DND-41 (cell line): ENCODE data around the gene CACNB1.

Experiments
- ATAC-seq: fragments of 200-7000 bp; cut with Tn5 transposase; 3 replicates; pipeline ENCODE4 v1.9.1; 2021; ENCODE audit warnings: low read depth; ENCODE audit not compliant: insufficient read depth
- DNase-seq: peaks from one replicate; pipeline ENCODE4 v3.0.0-alpha.2; 2020
- H2AFZ ChIP-seq: 2 replicates; pipeline ENCODE4 v1.6.0; 2012; ENCODE audit warnings: low read depth, low read length
- H3K27ac ChIP-seq: 2 replicates; pipeline ENCODE4 v1.5.1; 2012; ENCODE audit warnings: low read length, inconsistent platforms
- H3K27me3 ChIP-seq: fragments of 200-600 bp; sonication (generic); 2 replicates; pipeline ENCODE4 v1.6.0; 2012; ENCODE audit warnings: low read length, mild to moderate bottlenecking, inconsistent platforms; ENCODE audit not compliant: insufficient read depth, poor library complexity
- H3K36me3 ChIP-seq: 2 replicates; pipeline ENCODE4 v1.5.1; 2012; ENCODE audit warnings: low read length, inconsistent platforms; ENCODE audit not compliant: insufficient read depth
- H3K4me1 ChIP-seq: 2 replicates; pipeline ENCODE4 v1.5.1; 2012; ENCODE audit warnings: mild to moderate bottlenecking, low read length; ENCODE audit not compliant: insufficient read depth
- H3K4me2 ChIP-seq: 2 replicates; pipeline ENCODE4 v1.6.0; 2012; ENCODE audit warnings: mild to moderate bottlenecking, moderate library complexity, low read length, inconsistent platforms; ENCODE audit not compliant: insufficient read depth
- H3K4me3 ChIP-seq, 2 experiments: fragments of 200-600 bp in 1 of 2; shearing (Covaris generic) in 1 of 2; 2 replicates each; pipeline ENCODE4 v1.5.1; 2012 to 2016; ENCODE audit warnings: inconsistent platforms in 2 of 2, low read length in 2 of 2, mild to moderate bottlenecking in 2 of 2, low read depth in 1 of 2, moderate library complexity in 1 of 2
- H3K79me2 ChIP-seq: 2 replicates; pipeline ENCODE4 v1.6.0; 2012; ENCODE audit warnings: low read length, inconsistent platforms; ENCODE audit not compliant: insufficient read depth
- H3K9ac ChIP-seq: 2 replicates; pipeline ENCODE4 v1.6.0; 2012; ENCODE audit warnings: low read depth, mild to moderate bottlenecking, inconsistent platforms, low read length, moderate library complexity
- H3K9me3 ChIP-seq: 2 replicates; pipeline ENCODE4 v1.5.1; 2012; ENCODE audit warnings: low read length, moderate library complexity, mild to moderate bottlenecking, inconsistent platforms; ENCODE audit not compliant: insufficient read depth, severe bottlenecking
- H4K20me1 ChIP-seq: 2 replicates; pipeline ENCODE4 v1.6.0; 2012; ENCODE audit warnings: low read length; ENCODE audit not compliant: insufficient read depth
- EZH2 ChIP-seq: IDR thresholded peaks from 3 replicates; pipeline ENCODE4 v1.6.1; 2012; ENCODE audit warnings: borderline replicate concordance, low read depth, mild to moderate bottlenecking, moderate library complexity, low read length, inconsistent platforms; ENCODE audit not compliant: severe bottlenecking
- TF ChIP-seq, protein P1 (sequence below): IDR thresholded peaks from 2 replicates; pipeline ENCODE4 v1.5.1; 2012; ENCODE audit warnings: borderline replicate concordance, low read length, moderate library complexity, mild to moderate bottlenecking; ENCODE audit not compliant: poor library complexity, severe bottlenecking; ENCODE audit errors: extremely low read depth

CACNB1 gene

GRCh38 chr17:39219647-39220154, 22.2 kb upstream of the CACNB1 start:
- H3K79me2 ChIP-seq, result no peaks in the 10 kb centered on the region
- no peak overlapping the region for H3K4me3 ChIP-seq
- H3K36me3 ChIP-seq, result no peaks in the 10 kb centered on the region
- no peak overlapping the region for H3K27ac ChIP-seq
- no peak overlapping the region for H3K9ac ChIP-seq
- H2AFZ ChIP-seq, result no peak overlapping the region
- TF ChIP-seq, protein P1, sequence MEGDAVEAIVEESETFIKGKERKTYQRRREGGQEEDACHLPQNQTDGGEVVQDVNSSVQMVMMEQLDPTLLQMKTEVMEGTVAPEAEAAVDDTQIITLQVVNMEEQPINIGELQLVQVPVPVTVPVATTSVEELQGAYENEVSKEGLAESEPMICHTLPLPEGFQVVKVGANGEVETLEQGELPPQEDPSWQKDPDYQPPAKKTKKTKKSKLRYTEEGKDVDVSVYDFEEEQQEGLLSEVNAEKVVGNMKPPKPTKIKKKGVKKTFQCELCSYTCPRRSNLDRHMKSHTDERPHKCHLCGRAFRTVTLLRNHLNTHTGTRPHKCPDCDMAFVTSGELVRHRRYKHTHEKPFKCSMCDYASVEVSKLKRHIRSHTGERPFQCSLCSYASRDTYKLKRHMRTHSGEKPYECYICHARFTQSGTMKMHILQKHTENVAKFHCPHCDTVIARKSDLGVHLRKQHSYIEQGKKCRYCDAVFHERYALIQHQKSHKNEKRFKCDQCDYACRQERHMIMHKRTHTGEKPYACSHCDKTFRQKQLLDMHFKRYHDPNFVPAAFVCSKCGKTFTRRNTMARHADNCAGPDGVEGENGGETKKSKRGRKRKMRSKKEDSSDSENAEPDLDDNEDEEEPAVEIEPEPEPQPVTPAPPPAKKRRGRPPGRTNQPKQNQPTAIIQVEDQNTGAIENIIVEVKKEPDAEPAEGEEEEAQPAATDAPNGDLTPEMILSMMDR, result no peak
- TF ChIP-seq EZH2, result no peak
- no peaks in the 10 kb centered on the region for H3K4me1 ChIP-seq
- no peak for ATAC-seq
- H3K4me2 ChIP-seq, result no peak overlapping the region
- no peaks in the 10 kb centered on the region for H3K9me3 ChIP-seq
- 0 out of 2 replicates have a peak, but pooled peaks cover 6% of the 10 kb centered on the region for H4K20me1 ChIP-seq
- DNase-seq, result no peak
- no peaks in the 10 kb centered on the region for H3K27me3 ChIP-seq

GRCh38 chr17:39218906-39219305, 21.4 kb upstream of the CACNB1 start:
- H3K36me3 ChIP-seq, result no peaks in the 10 kb centered on the region

DNA sequence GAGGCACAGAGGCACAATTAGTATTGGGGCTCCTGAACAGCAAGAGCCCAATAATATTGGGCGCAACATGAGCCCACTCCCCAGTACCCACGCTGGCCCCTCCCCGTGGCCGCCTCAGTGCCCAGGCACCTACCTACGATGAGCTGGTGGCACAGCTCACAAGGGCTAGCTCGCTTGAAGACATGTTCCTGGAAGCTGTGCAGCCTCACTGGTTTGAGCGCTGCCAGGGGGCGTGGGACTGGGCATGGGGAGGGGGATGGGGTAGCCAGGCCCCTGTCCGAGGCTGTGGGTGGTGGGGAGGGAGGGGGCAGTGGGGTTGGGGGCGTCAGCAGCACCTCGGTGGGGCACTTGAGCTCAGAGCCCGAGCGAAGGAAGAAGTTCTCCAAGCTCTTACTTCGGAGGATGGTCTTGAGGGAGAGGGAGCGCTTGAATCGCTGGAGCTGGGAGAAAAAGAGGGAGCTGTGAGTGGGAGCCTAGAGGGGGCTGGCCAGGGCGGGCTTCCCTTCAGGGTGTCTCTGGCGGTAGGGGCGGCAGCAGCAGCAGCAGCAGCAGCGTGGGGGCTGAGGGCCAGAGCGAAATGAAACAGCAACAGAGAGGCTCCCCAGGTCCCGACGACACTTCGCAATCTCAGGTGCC, 20.4 kb upstream of the CACNB1 start:
- ATAC-seq (no peak), DNase-seq (no peak)
- Histone ChIP-seq H3K27ac (no peak overlapping the region), H3K4me2 (no peak overlapping the region), H4K20me1 (no peaks in the 10 kb centered on the region), H3K9ac (no peak overlapping the region), H3K4me3 (no peak overlapping the region), H3K4me1 (no peaks in the 10 kb centered on the region), H2AFZ (no peak overlapping the region), H3K79me2 (no peaks in the 10 kb centered on the region), H3K9me3 (no peaks in the 10 kb centered on the region), H3K27me3 (no peaks in the 10 kb centered on the region), H3K36me3 (no peaks in the 10 kb centered on the region)
- TF ChIP-seq EZH2, result no peak
- TF ChIP-seq, protein P1, result no peak

More at GRCh38 chr17:39218906-39219305, 21.4 kb upstream of the CACNB1 start:
- DNase-seq (no peak), ATAC-seq (no peak)
- no peak overlapping the region for H2AFZ ChIP-seq
- H3K4me2 ChIP-seq, result no peak overlapping the region
- H3K9me3 ChIP-seq, result no peaks in the 10 kb centered on the region
- no peak overlapping the region for H3K9ac ChIP-seq
- 0 out of 2 replicates have a peak, but pooled peaks cover 3% of the 10 kb centered on the region for H4K20me1 ChIP-seq
- TF ChIP-seq, protein P1, result no peak
- TF ChIP-seq EZH2, result no peak
- no peak overlapping the region for H3K4me3 ChIP-seq
- H3K27ac ChIP-seq, result no peak overlapping the region
- H3K4me1 ChIP-seq, result no peaks in the 10 kb centered on the region
- H3K79me2 ChIP-seq, result no peaks in the 10 kb centered on the region
- H3K27me3 ChIP-seq, result no peaks in the 10 kb centered on the region
